NT2/D1 (cell line): ENCODE results near the gene DDX24.

Source experiments
- DNase-seq: peaks from one replicate; pipeline ENCODE4 v3.0.0-alpha.2; 2011; ENCODE audit warnings: low read depth, low spot score
- H3K27me3 ChIP-seq: 2 replicates; pipeline ENCODE4 v1.6.0; 2011; ENCODE audit warnings: mild to moderate bottlenecking; ENCODE audit not compliant: insufficient read length, insufficient read depth
- H3K36me3 ChIP-seq: 2 replicates; pipeline ENCODE4 v1.6.1; 2011; ENCODE audit warnings: mild to moderate bottlenecking, low read length, mixed read lengths; ENCODE audit not compliant: insufficient read depth, insufficient read length
- H3K4me1 ChIP-seq: 2 replicates; pipeline ENCODE4 v1.5.1; 2011; ENCODE audit not compliant: insufficient read depth, insufficient read length
- H3K4me3 ChIP-seq: 2 replicates; pipeline ENCODE4 v1.5.1; 2011; ENCODE audit warnings: low read depth; ENCODE audit not compliant: insufficient read length
- H3K9ac ChIP-seq: 2 replicates; pipeline ENCODE4 v1.6.0; 2011; ENCODE audit warnings: low read depth; ENCODE audit not compliant: insufficient read length
- H3K9me3 ChIP-seq: 2 replicates; pipeline ENCODE4 v1.5.1; 2011; ENCODE audit warnings: mild to moderate bottlenecking, low read length; ENCODE audit not compliant: insufficient read depth
- SUZ12 ChIP-seq: IDR thresholded peaks from 2 replicates; pipeline ENCODE4 v1.6.1; 2011; ENCODE audit not compliant: insufficient read length, insufficient read depth; ENCODE audit errors: extremely low read depth
- YY1 ChIP-seq: IDR thresholded peaks from 2 replicates; pipeline ENCODE4 v1.6.1; 2011; ENCODE audit not compliant: insufficient read length, insufficient read depth
- ZNF274 ChIP-seq: IDR thresholded peaks from 2 replicates; pipeline ENCODE4 v1.6.1; 2011; ENCODE audit warnings: mild to moderate bottlenecking, low read depth, low read length

Gene DDX24

GRCh38 chr14:94120667-94121340, 39.8 kb upstream of the DDX24 start:
- TF ChIP-seq ZNF274: no peak
- TF ChIP-seq SUZ12: no peak
- no peak for TF ChIP-seq YY1
- Histone ChIP-seq H3K27me3 (no peaks in the 10 kb centered on the region), H3K4me3 (no peak overlapping the region), H3K4me1 (no peaks in the 10 kb centered on the region), H3K36me3 (no peaks in the 10 kb centered on the region), H3K9ac (no peak overlapping the region), H3K9me3 (peaks cover 3% of the 10 kb centered on the region; the same call in 1 of the 2 replicates)
- DNase-seq: no peak

- TF ChIP-seq ZNF274 (no peak), SUZ12 (no peak), YY1 (no peak)
- Histone ChIP-seq H3K27me3 (no peaks in the 10 kb centered on the region), H3K36me3 (no peaks in the 10 kb centered on the region), H3K9me3 (peaks cover 3% of the 10 kb centered on the region; the same call in 1 of the 2 replicates), H3K4me1 (no peaks in the 10 kb centered on the region), H3K4me3 (no peak overlapping the region), H3K9ac (no peak overlapping the region)
- DNase-seq: no peak
These were observed 38.1 kb upstream of the DDX24 start for GRCh38 chr14:94119071-94119470.

- H3K4me1 ChIP-seq: peaks cover 3% of the 10 kb centered on the region
- no peaks in the 10 kb centered on the region for H3K36me3 ChIP-seq
- TF ChIP-seq SUZ12: no peak
These were observed 36.9 kb upstream of the DDX24 start for GRCh38 chr14:94117856-94118255.

GRCh38 chr14:94116701-94117100, 35.7 kb upstream of the DDX24 start:
- TF ChIP-seq SUZ12 (no peak), ZNF274 (no peak), YY1 (no peak)
- H3K9me3 ChIP-seq: peaks cover 3% of the 10 kb centered on the region; the same call in 1 of the 2 replicates
- H3K4me3 ChIP-seq: no peak overlapping the region
- H3K9ac ChIP-seq: no peak overlapping the region
- H3K4me1 ChIP-seq: peaks cover 3% of the 10 kb centered on the region
- DNase-seq: no peak
- no peaks in the 10 kb centered on the region for H3K36me3 ChIP-seq
- H3K27me3 ChIP-seq: no peaks in the 10 kb centered on the region

More at GRCh38 chr14:94117856-94118255, 36.9 kb upstream of the DDX24 start:
- no peaks in the 10 kb centered on the region for H3K27me3 ChIP-seq
- no peak overlapping the region for H3K9ac ChIP-seq
- DNase-seq: no peak
- peaks cover 3% of the 10 kb centered on the region; the same call in 1 of the 2 replicates for H3K9me3 ChIP-seq
- H3K4me3 ChIP-seq: no peak overlapping the region

GRCh38 chr14:94115631-94116030, 34.6 kb upstream of the DDX24 start:
- no peaks in the 10 kb centered on the region for H3K36me3 ChIP-seq
- TF ChIP-seq SUZ12 (no peak), ZNF274 (no peak), YY1 (no peak)

GRCh38 chr14:94115058-94115591, 34.1 kb upstream of the DDX24 start:
- no peak for TF ChIP-seq SUZ12
- H3K9ac ChIP-seq: no peak overlapping the region

More at GRCh38 chr14:94115631-94116030, 34.6 kb upstream of the DDX24 start:
- no peak for DNase-seq
- Histone ChIP-seq H3K27me3 (no peaks in the 10 kb centered on the region), H3K4me3 (no peak overlapping the region), H3K9ac (no peak overlapping the region), H3K9me3 (peaks cover 3% of the 10 kb centered on the region; the same call in 1 of the 2 replicates), H3K4me1 (peaks cover 3% of the 10 kb centered on the region)

GRCh38 chr14:94114589-94115057, 33.6 kb upstream of the DDX24 start:
- H3K9ac ChIP-seq: no peak overlapping the region
- no peaks in the 10 kb centered on the region for H3K27me3 ChIP-seq
- TF ChIP-seq ZNF274 (no peak), YY1 (no peak), SUZ12 (no peak)
- H3K4me1 ChIP-seq: peaks cover 5% of the 10 kb centered on the region
- H3K36me3 ChIP-seq: no peaks in the 10 kb centered on the region
- H3K4me3 ChIP-seq: no peak overlapping the region
- no peaks in the 10 kb centered on the region for H3K9me3 ChIP-seq
- DNase-seq: no peak

More at GRCh38 chr14:94115058-94115591, 34.1 kb upstream of the DDX24 start:
- DNase-seq: no peak
- no peak overlapping the region for H3K4me3 ChIP-seq
- peaks cover 3% of the 10 kb centered on the region; the same call in 1 of the 2 replicates for H3K9me3 ChIP-seq
- H3K4me1 ChIP-seq: peaks cover 3% of the 10 kb centered on the region
- H3K27me3 ChIP-seq: no peaks in the 10 kb centered on the region
- no peaks in the 10 kb centered on the region for H3K36me3 ChIP-seq
